Renal cortex interstitium (tissue), 11 donors: ENCODE data around the gene DHCR24. TPM values are rescaled to one million over a fixed set of nuclear protein-coding genes. Genes with fewer than 3 reads are reported as not detected.

ENCODE experiments used
- DNase-seq, 11 donors: peaks; one replicate each; pipeline ENCODE4 v3.0.0-alpha.2; 2013; ENCODE audit warnings: low read depth in 9 of 11, low spot score in 4 of 11; ENCODE audit errors: extremely low read depth in 1 of 11
- polyA plus RNA-seq, 3 donors: library from polyadenylated mRNA; unstranded; fragments of 120-200 nt; gene quantifications; one replicate each; pipeline ENCODE4 v1.2.1, GENCODE V29; 2013; ENCODE audit not compliant: insufficient read length in 3 of 3

The DHCR24 gene
- polyA plus RNA-seq, 3 donors, result 76.1 to 82.0 (median 76.7) TPM

GRCh38 chr1:54872036-54872331 is 15.0 kb downstream of the DHCR24 start:
- no peak for DNase-seq

GRCh38 chr1:54871275-54872035 is 15.5 kb downstream of the DHCR24 start:
- DNase-seq, result no peak

GRCh38 chr1:54870869-54871268 is 16.1 kb downstream of the DHCR24 start:
- DNase-seq, result no peak

GRCh38 chr1:54869173-54869851 is 17.7 kb downstream of the DHCR24 start:
- DNase-seq, result no peak

- DNase-seq, result no peak
Measured at GRCh38 chr1:54867717-54868057, 19.3 kb downstream of the DHCR24 start.

- DNase-seq, result no peak
Measured at GRCh38 chr1:54866801-54867716, 19.9 kb downstream of the DHCR24 start.

DNA sequence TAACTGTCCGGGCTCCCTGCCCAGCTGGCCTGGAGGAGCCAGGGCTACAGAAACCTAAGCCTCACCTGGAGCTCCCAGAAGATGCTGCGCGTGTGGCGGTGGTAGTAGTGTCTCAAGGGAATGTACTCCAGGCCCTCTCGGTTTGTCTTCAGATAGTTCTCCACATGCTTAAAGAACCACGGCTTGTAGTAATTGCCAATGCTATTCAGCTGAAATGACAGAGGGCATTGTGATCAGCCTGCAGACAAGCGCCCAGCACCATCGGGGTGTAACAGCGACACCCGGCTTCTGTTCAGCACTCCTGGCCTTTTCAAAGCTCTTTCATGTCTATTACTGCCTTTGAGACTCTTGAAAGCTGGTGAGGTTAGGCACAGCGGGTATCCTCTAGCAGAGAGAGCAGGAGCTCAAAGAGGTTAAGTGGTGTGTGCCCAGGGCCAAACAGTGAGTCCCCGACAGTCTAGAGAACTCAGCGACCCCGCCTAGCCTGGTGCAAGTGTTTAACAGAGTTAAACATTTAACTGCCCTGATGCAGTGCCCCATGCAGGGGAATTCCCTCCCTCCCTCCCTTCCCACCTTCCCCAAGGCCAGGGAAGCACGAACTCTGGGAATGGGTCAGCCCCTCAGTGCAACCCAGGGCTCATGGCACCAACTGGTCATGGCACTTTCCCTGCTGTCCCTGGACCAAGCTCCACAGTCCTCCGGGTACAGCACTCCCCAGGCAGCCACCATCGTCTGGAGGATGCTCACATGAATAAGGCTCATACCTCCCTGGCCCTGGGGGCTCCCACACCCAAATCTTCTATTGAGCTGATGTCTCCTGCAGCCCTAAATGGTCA is 21.5 kb downstream of the DHCR24 start:
- no peak for DNase-seq

GRCh38 chr1:54864460-54865208 is 22.4 kb downstream of the DHCR24 start:
- no peak for DNase-seq

- no peak for DNase-seq
Measured at GRCh38 chr1:54863267-54863665, 23.7 kb downstream of the DHCR24 start.

- no peak for DNase-seq
Measured at GRCh38 chr1:54861070-54861761, 25.8 kb downstream of the DHCR24 start.

- no peak for DNase-seq
Measured at GRCh38 chr1:54859700-54860391, 27.1 kb downstream of the DHCR24 start.

GRCh38 chr1:54857746-54858561 is 29.0 kb downstream of the DHCR24 start:
- peak in 9 of 11 donors; percentile 29 to 70 (median 36) for DNase-seq

GRCh38 chr1:54857141-54857540 is 29.9 kb downstream of the DHCR24 start:
- no peak for DNase-seq

- DNase-seq, result no peak
Measured at GRCh38 chr1:54854381-54855020, 32.5 kb downstream of the DHCR24 start.

GRCh38 chr1:54853793-54854370 is 33.1 kb downstream of the DHCR24 start:
- DNase-seq, result no peak
